AG04449 (cell line): Measurements from ENCODE around the gene KRAS.

Experiments
- CTCF ChIA-PET: fragments of 350-600 bp; formaldehyde crosslinking; extraction: SDS; loops from one replicate; lab custom pipeline; 2021; ENCODE audit warnings: antibody characterized with exemption; lab: Yijun Ruan, JAX
- POLR2A ChIA-PET: fragments of 400-600, 350-600 bp; formaldehyde crosslinking; extraction: SDS; loops from one replicate; lab custom pipeline; 2020; ENCODE audit warnings: antibody characterized with exemption, inconsistent platforms; lab: Yijun Ruan, JAX
- DNase-seq: peaks from one replicate; pipeline ENCODE4 v3.0.0-alpha.2; 2010; ENCODE audit warnings: low read depth, low spot score
- H3K4me3 ChIP-seq: 2 replicates; pipeline ENCODE4 v1.5.1; 2011; ENCODE audit warnings: low read depth, mild to moderate bottlenecking, control low read depth, low read length
- CTCF ChIP-seq: IDR thresholded peaks from one replicate; pipeline ENCODE4 v1.5.1; 2011; ENCODE audit warnings: mild to moderate bottlenecking, moderate library complexity, low read length, control low read depth, inconsistent platforms; ENCODE audit not compliant: insufficient read depth; ENCODE audit errors: missing control alignments

KRAS gene

GRCh38 chr12:25271486-25272098, 20.9 kb upstream of the KRAS start:
- no peak for TF ChIP-seq CTCF
- CTCF ChIA-PET = no interaction called here
- H3K4me3 ChIP-seq = no peak overlapping the region
- no peak for DNase-seq
- POLR2A ChIA-PET = no interaction called here

- TF ChIP-seq CTCF = no peak
- H3K4me3 ChIP-seq = no peak overlapping the region
- DNase-seq = no peak
- ChIA-PET POLR2A (no interaction called here), CTCF (interaction anchor here (0.9 kb wide), 1 partner anchor 119 kb away, joined by 3 read pairs; no protein-coding TSS in a partner anchor)
Observed at GRCh38 chr12:25269701-25270100, 19.0 kb upstream of the KRAS start.

- CTCF ChIA-PET = no interaction called here
- no peak for TF ChIP-seq CTCF
- no peak overlapping the region for H3K4me3 ChIP-seq
- POLR2A ChIA-PET = no interaction called here
- no peak for DNase-seq
Observed at GRCh38 chr12:25266497-25266896, 15.8 kb upstream of the KRAS start.

- POLR2A ChIA-PET = no interaction called here
- DNase-seq = no peak
- CTCF ChIA-PET = interaction anchor here (1.4 kb wide), 1 partner anchor 24 kb away, joined by 4 read pairs; no protein-coding TSS in a partner anchor
- TF ChIP-seq CTCF = no peak
- no peak overlapping the region for H3K4me3 ChIP-seq
Observed at GRCh38 chr12:25264862-25265261, 14.1 kb upstream of the KRAS start.

GRCh38 chr12:25264114-25264513, 13.4 kb upstream of the KRAS start:
- POLR2A ChIA-PET = no interaction called here
- no peak overlapping the region for H3K4me3 ChIP-seq
- TF ChIP-seq CTCF = no peak
- DNase-seq = no peak
- CTCF ChIA-PET = interaction anchor here (1.4 kb wide), 1 partner anchor 25 kb away, joined by 4 read pairs; no protein-coding TSS in a partner anchor

- POLR2A ChIA-PET = interaction anchor here (1.0 kb wide), 1 partner anchor 11 kb away, joined by 3 read pairs; no protein-coding TSS in a partner anchor
Observed at GRCh38 chr12:25263594-25263993, 12.9 kb upstream of the KRAS start.

More at GRCh38 chr12:25263594-25263993, 12.9 kb upstream of the KRAS start:
- no peak for DNase-seq
- no peak for TF ChIP-seq CTCF
- CTCF ChIA-PET = no interaction called here
- no peak overlapping the region for H3K4me3 ChIP-seq
